Upper lobe of right lung (tissue), 1 donor: ENCODE measurements around the gene CBFA2T3. TPM values are rescaled to one million over a fixed set of nuclear protein-coding genes. Genes with fewer than 3 reads are reported as not detected.

Experiments used
- ATAC-seq: fragments of 200-7000 bp; cut with Tn5 transposase; one replicate; pipeline ENCODE4 v1.9.1; 2020; ENCODE audit warnings: mild to moderate bottlenecking, moderate library complexity
- DNase-seq: peaks from one replicate; pipeline ENCODE4 v3.0.0-alpha.2; 2020
- H3K27ac ChIP-seq: fragments of 200-600 bp; one replicate; pipeline ENCODE4 v1.8.0; 2022
- H3K27me3 ChIP-seq: fragments of 200-600 bp; one replicate; pipeline ENCODE4 v1.8.0; 2022; ENCODE audit warnings: mild to moderate bottlenecking
- H3K36me3 ChIP-seq: fragments of 200-600 bp; one replicate; pipeline ENCODE4 v1.8.0; 2022
- H3K4me1 ChIP-seq: fragments of 200-600 bp; one replicate; pipeline ENCODE4 v1.8.0; 2022
- H3K4me3 ChIP-seq: fragments of 200-600 bp; one replicate; pipeline ENCODE4 v1.8.0; 2022; ENCODE audit warnings: mild to moderate bottlenecking
- H3K9me3 ChIP-seq: fragments of 200-600 bp; one replicate; pipeline ENCODE4 v1.8.0; 2022
- CTCF ChIP-seq: fragments of 200-600 bp; IDR thresholded peaks from one replicate; pipeline ENCODE4 v1.8.0; 2022; ENCODE audit warnings: antibody characterized with exemption
- intact Hi-C: fragments of 100-400 bp; cut with DNase I; formaldehyde crosslinking; loops from one replicate; pipeline ENCODE4 v1.11.0; 2022
- total RNA-seq: library from RNA; stranded (reverse); fragmentation: NEBNext Ultra II Directional; extraction: Animal tissue kit (Norgen Biotek cat#: 25700); gene quantifications from one replicate; pipeline ENCODE4 v1.2.1, GENCODE V29; 2021
- donor health status: DM: no; HTN: yes; CAD: no; lungs with severe emphysema.

CBFA2T3 gene
- total RNA-seq, 1 donor from 2014 or later, result 19.0 TPM

- no peak overlapping the region for H3K4me3 ChIP-seq
- no peak for TF ChIP-seq CTCF
- no peaks in the 10 kb centered on the region for H3K9me3 ChIP-seq
Measured at GRCh38 chr16:88974916-88975215, 2.1 kb downstream of the CBFA2T3 start.

GRCh38 chr16:88974080-88974915, 2.7 kb downstream of the CBFA2T3 start:
- no peak for ATAC-seq
- no peak overlapping the region for H3K27ac ChIP-seq
- DNase-seq, result no peak
- no peaks in the 10 kb centered on the region for H3K9me3 ChIP-seq
- H3K4me1 ChIP-seq, result peaks cover 23% of the 10 kb centered on the region
- H3K36me3 ChIP-seq, result no peaks in the 10 kb centered on the region
- no peak overlapping the region for H3K4me3 ChIP-seq
- no peak for TF ChIP-seq CTCF
- intact Hi-C loops, result no loop called here
- peaks cover 21% of the 10 kb centered on the region for H3K27me3 ChIP-seq

More at GRCh38 chr16:88974916-88975215, 2.1 kb downstream of the CBFA2T3 start:
- ATAC-seq (no peak), DNase-seq (no peak)
- H3K27ac ChIP-seq, result no peak overlapping the region
- H3K36me3 ChIP-seq, result no peaks in the 10 kb centered on the region
- intact Hi-C loops, result no loop called here
- H3K4me1 ChIP-seq, result peaks cover 23% of the 10 kb centered on the region
- peaks cover 17% of the 10 kb centered on the region for H3K27me3 ChIP-seq

GRCh38 chr16:88973415-88974050, 3.5 kb downstream of the CBFA2T3 start:
- H3K27ac ChIP-seq, result no peak overlapping the region
- no peaks in the 10 kb centered on the region for H3K9me3 ChIP-seq
- H3K4me1 ChIP-seq, result peaks cover 20% of the 10 kb centered on the region
- peaks cover 21% of the 10 kb centered on the region for H3K27me3 ChIP-seq
- TF ChIP-seq CTCF, result no peak
- no peak for ATAC-seq
- DNase-seq, result no peak
- H3K4me3 ChIP-seq, result no peak overlapping the region
- intact Hi-C loops, result no loop called here
- no peaks in the 10 kb centered on the region for H3K36me3 ChIP-seq

- H3K4me1 ChIP-seq, result peaks cover 20% of the 10 kb centered on the region
- DNase-seq (no peak), ATAC-seq (no peak)
- peaks cover 20% of the 10 kb centered on the region for H3K27me3 ChIP-seq
- H3K4me3 ChIP-seq, result no peak overlapping the region
- intact Hi-C loops, result no loop called here
- TF ChIP-seq CTCF, result no peak
- H3K36me3 ChIP-seq, result no peaks in the 10 kb centered on the region
- no peaks in the 10 kb centered on the region for H3K9me3 ChIP-seq
- H3K27ac ChIP-seq, result no peak overlapping the region
Measured at GRCh38 chr16:88973007-88973410, 4.0 kb downstream of the CBFA2T3 start.

GRCh38 chr16:88972349-88972748, 4.7 kb downstream of the CBFA2T3 start:
- ATAC-seq (no peak), DNase-seq (no peak)
- peaks cover 23% of the 10 kb centered on the region for H3K27me3 ChIP-seq
- H3K4me3 ChIP-seq, result no peak overlapping the region
- no peak overlapping the region for H3K27ac ChIP-seq
- no peak for TF ChIP-seq CTCF
- no peaks in the 10 kb centered on the region for H3K36me3 ChIP-seq
- H3K4me1 ChIP-seq, result peaks cover 16% of the 10 kb centered on the region
- intact Hi-C loops, result no loop called here
- no peaks in the 10 kb centered on the region for H3K9me3 ChIP-seq
